ENCODE measurements around the gene RAP1GAP. TPM values are rescaled to one million over a fixed set of nuclear protein-coding genes. Genes with fewer than 3 reads are reported as not detected.
A peak's percentile ranks its signal among the peaks of the same experiment; 100 is the strongest.

Gene RAP1GAP
- total and polyA plus RNA-seq, 9 of the 15 experiments (the other 6 are each of a cell fraction or from before 2014, with no cell fraction given): 0.29 to 30.2 (median 19.2) TPM

GRCh38 chr1:21618561-21619374 is 50.4 kb downstream of the RAP1GAP start (continued):
- TF ChIP-seq ZNF696 (CRISPR knock-in tag; conservative IDR thresholded peaks at IDR 0.05) (no peak), SIN3B (IDR thresholded peaks at IDR 0.05; ENCODE audit: low read depth) (no peak), KDM1A (IDR thresholded peaks at IDR 0.05) (peak; percentile 43 to 77; a peak in 3 of 4 replicates), ZC3H11A (IDR thresholded peaks at IDR 0.05; ENCODE audit: low read depth, low read length) (no peak), NFE2 (IDR thresholded peaks at IDR 0.05; ENCODE audit: low read depth) (no peak), SMARCA4 (IDR thresholded peaks at IDR 0.05) (peak; percentile 44; the same call in 1 of the 2 replicates), CHD7 (IDR thresholded peaks at IDR 0.05; ENCODE audit: low read depth, low read length) (no peak), PTRF (tag; IDR thresholded peaks at IDR 0.05) (no peak), BRF2 (IDR thresholded peaks at IDR 0.05; ENCODE audit: borderline replicate concordance, insufficient read depth, insufficient read length) (no peak), SAP30 (IDR thresholded peaks at IDR 0.05; ENCODE audit: borderline replicate concordance, insufficient read depth, low read depth, low read length, poor library complexity, severe bottlenecking) (no peak), CEBPG (CRISPR knock-in tag; IDR thresholded peaks at IDR 0.05) (no peak), CEBPG (tag; conservative IDR thresholded peaks at IDR 0.05 in 1 of 2, IDR thresholded peaks at IDR 0.05 in 1 of 2) (no peak), BACH1 (tag; IDR thresholded peaks at IDR 0.05) (no peak), ATF4 (CRISPR knock-in tag; IDR thresholded peaks at IDR 0.05) (no peak)

Data from K562 (cell line).